ENCODE data around the gene SDF4. TPM values are rescaled to one million over a fixed set of nuclear protein-coding genes. Genes with fewer than 3 reads are reported as not detected.

Gene SDF4
- total and polyA plus RNA-seq, 2 of the 4 experiments (the other 2 are of a cell fraction), result 57.0 to 250 TPM

DNA sequence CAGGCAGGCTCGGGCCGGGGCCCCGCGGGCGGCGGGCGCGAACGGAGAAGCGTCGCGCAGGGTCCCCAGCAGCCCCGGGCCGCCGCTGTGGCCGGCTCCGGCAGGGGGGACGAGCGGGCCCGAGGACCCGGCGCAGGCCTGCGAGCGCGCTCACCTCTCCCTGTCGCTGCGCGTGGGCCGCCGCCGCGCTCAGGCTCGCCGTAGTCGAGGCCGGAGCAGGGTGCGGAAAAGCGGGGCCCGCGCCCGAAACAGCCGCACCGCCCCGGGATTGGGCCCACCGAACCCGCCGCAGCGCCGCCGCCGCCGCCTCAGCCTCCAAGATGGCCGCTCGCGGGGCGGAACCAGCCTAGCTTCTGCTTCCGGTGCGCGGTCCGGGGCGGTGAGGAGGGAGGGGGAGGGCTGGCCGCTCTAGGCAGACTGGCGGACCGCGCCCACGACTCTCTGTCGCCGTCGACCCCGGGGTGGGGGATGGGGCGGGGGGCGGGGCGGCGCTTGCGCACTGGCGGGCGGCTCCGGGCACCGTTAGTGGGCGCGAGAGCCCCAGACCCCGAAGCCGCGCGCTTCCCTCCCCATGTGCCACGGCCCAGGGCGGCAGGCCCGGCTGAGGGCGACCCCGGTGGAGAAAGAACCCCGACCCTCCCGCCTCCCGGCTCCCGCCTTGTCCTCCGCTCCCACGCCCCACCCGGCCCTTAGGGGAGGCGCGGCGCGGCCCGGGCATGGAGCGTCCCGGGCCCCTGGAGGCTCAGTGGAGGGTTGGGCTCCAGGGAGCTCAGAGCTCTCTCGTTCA, 41.9 kb upstream of the SDF4 start, which contains the start of gene UBE2J2:
Gene UBE2J2, minus strand, starts transcription at position 343 of the 787 bp plus-strand sequence. CDS start 5,862 bp downstream, outside the sequence.
- peak within 1 kb of the TSS; percentile 79 for H3K56ac ChIP-seq (ENCODE audit: extremely low read depth, insufficient read depth, low read length)
- peak within 1 kb of the TSS; percentile 44 for H2BK120ac ChIP-seq (ENCODE audit: low read depth, low read length)
- peak within 1 kb of the TSS; percentile 91 for H3K4ac ChIP-seq (ENCODE audit: low read depth, low read length)
- peaks cover 33% of the 10 kb centered on the region for H3K9me1 ChIP-seq (ENCODE audit: insufficient read depth, low read length)
- H2AFZ ChIP-seq (replicated peaks; ENCODE audit: low read length, poor library complexity), result peak within 1 kb of the TSS; percentile 98
- DNase-seq (peak; percentile 90), ATAC-seq (ENCODE audit: low read depth) (peak; percentile 96)
- peak within 1 kb of the TSS; percentile 81 for H3K18ac ChIP-seq (ENCODE audit: low read depth, low read length)
- peak within 1 kb of the TSS; percentile 94 for H3K14ac ChIP-seq (replicated peaks; ENCODE audit: low read depth, low read length)
- H2BK5ac ChIP-seq (ENCODE audit: low read depth, low read length, poor library complexity, severe bottlenecking), result peak within 1 kb of the TSS; percentile 99
- dilution Hi-C loops (cut with HindIII; ENCODE audit: low sequenced_read_pairs, unreplicated experiment) (no loop called here), in situ Hi-C loops (cut with MboI; ENCODE audit: low sequenced_read_pairs) (no loop called here), intact Hi-C loops (cut with micrococcal nuclease) (loop anchor here (1.0 kb wide), 1 partner anchor 8 kb away; no protein-coding TSS in a partner anchor)
- H4K91ac ChIP-seq (ENCODE audit: insufficient read depth, low read depth, low read length), result peak within 1 kb of the TSS; percentile 80
- peaks cover 25% of the 10 kb centered on the region for H4K20me1 ChIP-seq (ENCODE audit: insufficient read depth, low read length)
- H2BK15ac ChIP-seq (ENCODE audit: low read depth, low read length), result peak within 1 kb of the TSS; percentile 87; the same call in 2 of the 3 replicates
- H4K5ac ChIP-seq (ENCODE audit: low read depth, low read length), result peak within 1 kb of the TSS; percentile 66
- peak within 1 kb of the TSS; percentile 71 for H3K4me3 ChIP-seq (ENCODE audit: insufficient read depth, low read depth, low read length)
- peak within 1 kb of the TSS; percentile 98 for H3K27ac ChIP-seq (ENCODE audit: insufficient read depth, low read length)
- CTCF ChIA-PET, result no interaction called here
- WGBS, 2 experiments (ENCODE audit: extremely low coverage in 2 of 2, insufficient read length in 1 of 2), result 3% methylated on average over 19 of the region's 105 CpGs; no CpG with 5 or more reads in 1 of the 2 experiments
- H2BK20ac ChIP-seq (ENCODE audit: low read depth, low read length), result peak within 1 kb of the TSS; percentile 39; the same call in 1 of the 2 replicates
- peaks cover 8 to 51% of the 10 kb centered on the region in 2 experiments; a peak in 3 of 4 replicates for H3K79me1 ChIP-seq (ENCODE audit: low read depth in 1 of 2, low read length in 2 of 2)
- H3K4me1 ChIP-seq (ENCODE audit: control insufficient read depth, insufficient read depth, low read length), result peaks cover 38% of the 10 kb centered on the region
- H3K9me3 ChIP-seq (ENCODE audit: control insufficient read depth, insufficient read depth, low read length), result no peaks in the 10 kb centered on the region
- H3K36me3 ChIP-seq (ENCODE audit: control insufficient read depth, insufficient read depth, low read length), result peaks cover 22% of the 10 kb centered on the region
- peak within 1 kb of the TSS; percentile 99 for H2AK5ac ChIP-seq (ENCODE audit: low read depth, low read length)
- peak within 1 kb of the TSS; percentile 99 for H2AK9ac ChIP-seq (replicated peaks; ENCODE audit: low read depth, low read length, poor library complexity)
- peak within 1 kb of the TSS; percentile 96 for H4K8ac ChIP-seq (ENCODE audit: low read depth in 2 of 2, low read length in 2 of 2)
- peak within 1 kb of the TSS; percentile 92 for H3K23ac ChIP-seq (ENCODE audit: low read depth, low read length)
- no TSS peak for BruUV-seq (replicated peaks)
- H3K27me3 ChIP-seq (ENCODE audit: control insufficient read depth, insufficient read depth, low read length), result no peaks in the 10 kb centered on the region
- POLR2A ChIA-PET (ENCODE audit: unreplicated experiment), result interaction anchor here (0.5 to 1.0 kb wide), 3 partner anchors 8 to 255 kb away, joined by 3 to 6 read pairs (median 5); no protein-coding TSS in a partner anchor
- peak within 1 kb of the TSS; percentile 97 for H3K4me2 ChIP-seq (ENCODE audit: low read depth, low read length)
- H3K9ac ChIP-seq (ENCODE audit: low read depth, low read length), result peak within 1 kb of the TSS; percentile 98
- TF ChIP-seq BHLHE40 (IDR thresholded peaks at IDR 0.05; ENCODE audit: low read depth, low read length), result no peak
- TF ChIP-seq RFX5 (IDR thresholded peaks at IDR 0.05; ENCODE audit: low read depth, low read length), result no peak
- TF ChIP-seq, protein P1, sequence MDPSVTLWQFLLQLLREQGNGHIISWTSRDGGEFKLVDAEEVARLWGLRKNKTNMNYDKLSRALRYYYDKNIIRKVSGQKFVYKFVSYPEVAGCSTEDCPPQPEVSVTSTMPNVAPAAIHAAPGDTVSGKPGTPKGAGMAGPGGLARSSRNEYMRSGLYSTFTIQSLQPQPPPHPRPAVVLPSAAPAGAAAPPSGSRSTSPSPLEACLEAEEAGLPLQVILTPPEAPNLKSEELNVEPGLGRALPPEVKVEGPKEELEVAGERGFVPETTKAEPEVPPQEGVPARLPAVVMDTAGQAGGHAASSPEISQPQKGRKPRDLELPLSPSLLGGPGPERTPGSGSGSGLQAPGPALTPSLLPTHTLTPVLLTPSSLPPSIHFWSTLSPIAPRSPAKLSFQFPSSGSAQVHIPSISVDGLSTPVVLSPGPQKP (IDR thresholded peaks at IDR 0.05; ENCODE audit: borderline replicate concordance, low read depth, low read length), result no peak
- no peak for TF ChIP-seq FOS (IDR thresholded peaks at IDR 0.05; ENCODE audit: low read depth, low read length)
- TF ChIP-seq, protein P2, sequence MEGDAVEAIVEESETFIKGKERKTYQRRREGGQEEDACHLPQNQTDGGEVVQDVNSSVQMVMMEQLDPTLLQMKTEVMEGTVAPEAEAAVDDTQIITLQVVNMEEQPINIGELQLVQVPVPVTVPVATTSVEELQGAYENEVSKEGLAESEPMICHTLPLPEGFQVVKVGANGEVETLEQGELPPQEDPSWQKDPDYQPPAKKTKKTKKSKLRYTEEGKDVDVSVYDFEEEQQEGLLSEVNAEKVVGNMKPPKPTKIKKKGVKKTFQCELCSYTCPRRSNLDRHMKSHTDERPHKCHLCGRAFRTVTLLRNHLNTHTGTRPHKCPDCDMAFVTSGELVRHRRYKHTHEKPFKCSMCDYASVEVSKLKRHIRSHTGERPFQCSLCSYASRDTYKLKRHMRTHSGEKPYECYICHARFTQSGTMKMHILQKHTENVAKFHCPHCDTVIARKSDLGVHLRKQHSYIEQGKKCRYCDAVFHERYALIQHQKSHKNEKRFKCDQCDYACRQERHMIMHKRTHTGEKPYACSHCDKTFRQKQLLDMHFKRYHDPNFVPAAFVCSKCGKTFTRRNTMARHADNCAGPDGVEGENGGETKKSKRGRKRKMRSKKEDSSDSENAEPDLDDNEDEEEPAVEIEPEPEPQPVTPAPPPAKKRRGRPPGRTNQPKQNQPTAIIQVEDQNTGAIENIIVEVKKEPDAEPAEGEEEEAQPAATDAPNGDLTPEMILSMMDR (conservative IDR thresholded peaks at IDR 0.05; ENCODE audit: low read depth, low read length), result no peak
- TF ChIP-seq MXI1 (IDR thresholded peaks at IDR 0.05; ENCODE audit: borderline replicate concordance, low read depth, low read length), result peak; percentile 19; the same call in 1 of the 2 replicates
- TF ChIP-seq NFE2L2 (IDR thresholded peaks at IDR 0.05; ENCODE audit: low read depth, low read length), result no peak
- TF ChIP-seq CHD1 (IDR thresholded peaks at IDR 0.05; ENCODE audit: low read depth, low read length), result no peak; the same call in 1 of the 2 replicates
- TF ChIP-seq RCOR1 (IDR thresholded peaks at IDR 0.05; ENCODE audit: insufficient replicate concordance, low read length), result no peak
- TF ChIP-seq RAD21 (IDR thresholded peaks at IDR 0.05; ENCODE audit: low read length), result no peak
- peak; percentile 72; the same call in 1 of the 2 replicates for TF ChIP-seq POLR2A (IDR thresholded peaks at IDR 0.05; ENCODE audit: low read depth, low read length)
- TF ChIP-seq MAZ (IDR thresholded peaks at IDR 0.05; ENCODE audit: borderline replicate concordance, low read depth, low read length), result peak; percentile 87; the same call in 1 of the 2 replicates
- no peak for TF ChIP-seq SMC3 (IDR thresholded peaks at IDR 0.05; ENCODE audit: low read depth, low read length)
- TF ChIP-seq CEBPB (IDR thresholded peaks at IDR 0.05; ENCODE audit: low read depth, low read length), result no peak

Data from IMR-90 (cell line).